DOHH2 (cell line): Measurements from ENCODE around the gene ZNF546.

Experiments used
- H3F3A ChIP-seq: fragments of 200-600 bp; sonication (generic), shearing (Covaris generic); 2 replicates; pipeline ENCODE4 v1.6.0; 2016; ENCODE audit warnings: antibody characterized with exemption, mild to moderate bottlenecking; ENCODE audit not compliant: control insufficient read depth, insufficient read depth
- H3K27ac ChIP-seq: fragments of 200-600 bp; sonication (generic); 2 replicates; pipeline ENCODE4 v1.5.1; 2014; ENCODE audit warnings: low read depth, mild to moderate bottlenecking, low read length, moderate library complexity
- H3K27me3 ChIP-seq: fragments of 200-600 bp; sonication (generic); 2 replicates; pipeline ENCODE4 v1.6.1; 2014; ENCODE audit warnings: mild to moderate bottlenecking, low read length, mixed read lengths; ENCODE audit not compliant: control insufficient read depth
- H3K36me3 ChIP-seq: fragments of 200-600 bp; sonication (generic); 2 replicates; pipeline ENCODE4 v1.6.1; 2014; ENCODE audit warnings: mild to moderate bottlenecking, low read length, moderate library complexity, mixed read lengths; ENCODE audit not compliant: control insufficient read depth
- H3K4me1 ChIP-seq: fragments of 200-600 bp; sonication (generic); 2 replicates; pipeline ENCODE4 v1.6.1; 2014; ENCODE audit warnings: mild to moderate bottlenecking, low read length, mixed read lengths; ENCODE audit not compliant: control insufficient read depth
- H3K4me2 ChIP-seq: fragments of 200-600 bp; sonication (generic); 2 replicates; pipeline ENCODE4 v1.6.0; 2014; ENCODE audit warnings: mild to moderate bottlenecking, low read length, moderate library complexity
- H3K4me3 ChIP-seq: fragments of 200-600 bp; sonication (generic); 2 replicates; pipeline ENCODE4 v1.5.1; 2014; ENCODE audit warnings: mild to moderate bottlenecking, low read length, mixed read lengths
- H3K79me2 ChIP-seq: fragments of 200-600 bp; sonication (generic); 2 replicates; pipeline ENCODE4 v1.6.1; 2014; ENCODE audit warnings: mild to moderate bottlenecking, low read length, mixed read lengths; ENCODE audit not compliant: control insufficient read depth
- H3K9me2 ChIP-seq: fragments of 200-600 bp; sonication (generic); replicated peaks from 2 replicates; pipeline ENCODE4 v1.6.1; 2014; ENCODE audit warnings: mild to moderate bottlenecking, low read length, mixed read lengths; ENCODE audit not compliant: control insufficient read depth
- H3K9me3 ChIP-seq: fragments of 200-600 bp; sonication (generic); 2 replicates; pipeline ENCODE4 v1.6.1; 2014; ENCODE audit warnings: antibody characterized with exemption, low read length, mixed read lengths; ENCODE audit not compliant: control insufficient read depth, insufficient read depth
- H4K20me1 ChIP-seq: fragments of 200-600 bp; sonication (generic); 2 replicates; pipeline ENCODE4 v1.6.0; 2014; ENCODE audit warnings: low read depth, mild to moderate bottlenecking, antibody characterized with exemption, low read length, moderate library complexity; ENCODE audit not compliant: control insufficient read depth, insufficient read depth
- CTCF ChIP-seq: fragments of 200-600 bp; sonication (generic); IDR thresholded peaks from one replicate; pipeline ENCODE4 v1.5.1; 2014; ENCODE audit warnings: antibody characterized with exemption, mild to moderate bottlenecking, low read depth, low read length; ENCODE audit not compliant: poor library complexity, severe bottlenecking
- EZH2phosphoT487 ChIP-seq: fragments of 200-600 bp; sonication (generic); IDR thresholded peaks from 2 replicates; pipeline ENCODE4 v1.6.1; 2017; ENCODE audit warnings: borderline replicate concordance, mild to moderate bottlenecking, antibody characterized with exemption, low read length, moderate library complexity, mixed read lengths

Gene ZNF546

GRCh38 chr19:40055832-40056504, 59.1 kb downstream of the ZNF546 start, which contains the start of gene ZNF780B:
ZNF780B (minus strand) TSS chr19:40056231; CDS start chr19:40050332, 5,899 bp downstream.
- peaks cover 60% of the 10 kb centered on the region for H3K79me2 ChIP-seq
- 0 out of 2 replicates have a peak, but pooled peaks cover 3% of the 10 kb centered on the region for H3F3A ChIP-seq
- H3K4me3 ChIP-seq = peak within 1 kb of the TSS; percentile 96
- no peaks in the 10 kb centered on the region for H3K9me2 ChIP-seq
- H3K4me2 ChIP-seq = peak within 1 kb of the TSS; percentile 94
- H4K20me1 ChIP-seq = no peaks in the 10 kb centered on the region
- peak within 1 kb of the TSS; percentile 57 for H3K27ac ChIP-seq
- no peaks in the 10 kb centered on the region; the same call in 1 of the 2 replicates for H3K36me3 ChIP-seq
- no peak for TF ChIP-seq EZH2phosphoT487
- no peak for TF ChIP-seq CTCF
- H3K27me3 ChIP-seq = no peaks in the 10 kb centered on the region; the same call in 1 of the 2 replicates
- H3K4me1 ChIP-seq = peaks cover 29% of the 10 kb centered on the region
- H3K9me3 ChIP-seq = peaks cover 20% of the 10 kb centered on the region

GRCh38 chr19:40056505-40056904, 59.6 kb downstream of the ZNF546 start:
- no peak for TF ChIP-seq EZH2phosphoT487
- H4K20me1 ChIP-seq = no peaks in the 10 kb centered on the region
- 0 out of 2 replicates have a peak, but pooled peaks cover 3% of the 10 kb centered on the region for H3F3A ChIP-seq
- H3K27me3 ChIP-seq = no peaks in the 10 kb centered on the region; the same call in 1 of the 2 replicates
- H3K9me3 ChIP-seq = peaks cover 20% of the 10 kb centered on the region
- H3K4me3 ChIP-seq = peak overlapping the region; percentile 96
- H3K4me1 ChIP-seq = peaks cover 29% of the 10 kb centered on the region
- H3K27ac ChIP-seq = peak overlapping the region; percentile 57
- H3K9me2 ChIP-seq = no peaks in the 10 kb centered on the region
- peak overlapping the region; percentile 94 for H3K4me2 ChIP-seq
- H3K36me3 ChIP-seq = no peaks in the 10 kb centered on the region; the same call in 1 of the 2 replicates
- peaks cover 55% of the 10 kb centered on the region for H3K79me2 ChIP-seq

- Histone ChIP-seq H3K4me2 (peak overlapping the region; percentile 94), H3K27me3 (no peaks in the 10 kb centered on the region; the same call in 1 of the 2 replicates), H3K4me1 (peaks cover 29% of the 10 kb centered on the region), H3K9me2 (no peaks in the 10 kb centered on the region), H3K36me3 (no peaks in the 10 kb centered on the region; the same call in 1 of the 2 replicates), H3K4me3 (peak overlapping the region; percentile 96), H3K9me3 (peaks cover 20% of the 10 kb centered on the region), H3F3A (0 out of 2 replicates have a peak, but pooled peaks cover 3% of the 10 kb centered on the region), H3K79me2 (peaks cover 48% of the 10 kb centered on the region), H3K27ac (no peak overlapping the region), H4K20me1 (no peaks in the 10 kb centered on the region)
- no peak for TF ChIP-seq CTCF
- TF ChIP-seq EZH2phosphoT487 = no peak
Measured at GRCh38 chr19:40057166-40057565, 60.3 kb downstream of the ZNF546 start.

- no peak overlapping the region for H3K27ac ChIP-seq
Measured at GRCh38 chr19:40059624-40060023, 62.8 kb downstream of the ZNF546 start.

More at GRCh38 chr19:40059624-40060023, 62.8 kb downstream of the ZNF546 start:
- H3K4me3 ChIP-seq = no peak overlapping the region
- H3K79me2 ChIP-seq = peaks cover 24% of the 10 kb centered on the region
- no peaks in the 10 kb centered on the region; the same call in 1 of the 2 replicates for H3K27me3 ChIP-seq
- no peak for TF ChIP-seq CTCF
- no peak for TF ChIP-seq EZH2phosphoT487
- no peak overlapping the region for H3K4me2 ChIP-seq
- peaks cover 19% of the 10 kb centered on the region for H3K4me1 ChIP-seq
- H3F3A ChIP-seq = 0 out of 2 replicates have a peak, but pooled peaks cover under 1% of the 10 kb centered on the region
- H3K36me3 ChIP-seq = no peaks in the 10 kb centered on the region; the same call in 1 of the 2 replicates
- peaks cover 21% of the 10 kb centered on the region for H3K9me3 ChIP-seq
- H3K9me2 ChIP-seq = no peaks in the 10 kb centered on the region
- H4K20me1 ChIP-seq = no peaks in the 10 kb centered on the region
